Measurements from ENCODE around the gene SORCS3.

DNA sequence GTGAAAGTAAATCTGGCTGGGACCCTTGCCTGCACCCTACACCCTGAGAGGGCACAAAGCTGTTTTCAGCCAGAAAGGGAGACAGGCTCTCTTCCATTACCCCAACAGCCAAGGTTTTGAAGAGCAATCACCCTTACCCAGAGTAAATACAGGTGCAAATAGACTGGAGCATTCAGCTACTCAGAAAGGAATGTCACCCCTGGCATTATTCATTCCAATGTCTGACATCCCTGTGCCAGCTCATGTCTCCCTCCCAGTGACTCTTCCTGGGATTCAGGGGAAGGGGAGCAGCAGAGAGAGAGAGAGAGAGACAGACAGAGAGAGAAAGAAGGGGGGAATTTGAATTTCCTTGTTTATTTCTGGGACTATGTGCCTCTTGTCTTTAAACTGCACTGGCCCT lies 611.8 kb downstream of the SORCS3 start:
- no peak for TF ChIP-seq FOSL1 (CRISPR knock-in tag; IDR thresholded peaks at IDR 0.05; ENCODE audit: borderline replicate concordance)
- TF ChIP-seq ZNF850 (CRISPR knock-in tag; conservative IDR thresholded peaks at IDR 0.05), result no peak
- TF ChIP-seq GTF2F1 (IDR thresholded peaks at IDR 0.05; ENCODE audit: low read length), result no peak
- no peak for TF ChIP-seq HNF1B (CRISPR knock-in tag; IDR thresholded peaks at IDR 0.05)
- TF ChIP-seq, protein P1, sequence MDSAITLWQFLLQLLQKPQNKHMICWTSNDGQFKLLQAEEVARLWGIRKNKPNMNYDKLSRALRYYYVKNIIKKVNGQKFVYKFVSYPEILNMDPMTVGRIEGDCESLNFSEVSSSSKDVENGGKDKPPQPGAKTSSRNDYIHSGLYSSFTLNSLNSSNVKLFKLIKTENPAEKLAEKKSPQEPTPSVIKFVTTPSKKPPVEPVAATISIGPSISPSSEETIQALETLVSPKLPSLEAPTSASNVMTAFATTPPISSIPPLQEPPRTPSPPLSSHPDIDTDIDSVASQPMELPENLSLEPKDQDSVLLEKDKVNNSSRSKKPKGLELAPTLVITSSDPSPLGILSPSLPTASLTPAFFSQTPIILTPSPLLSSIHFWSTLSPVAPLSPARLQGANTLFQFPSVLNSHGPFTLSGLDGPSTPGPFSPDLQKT (CRISPR knock-in tag; IDR thresholded peaks at IDR 0.05; ENCODE audit: borderline replicate concordance), result no peak
- no peak for TF ChIP-seq ZSCAN29 (CRISPR knock-in tag; conservative IDR thresholded peaks at IDR 0.05)
- no peak for TF ChIP-seq POLR2A (IDR thresholded peaks at IDR 0.05; ENCODE audit: insufficient read depth in 1 of 2, low read depth in 2 of 2, low read length in 2 of 2)
- no peak for TF ChIP-seq KDM1A (CRISPR knock-in tag; IDR thresholded peaks at IDR 0.05)
- TF ChIP-seq GATA4 (IDR thresholded peaks at IDR 0.05; ENCODE audit: borderline replicate concordance, low read depth), result no peak
- TF ChIP-seq CTCF (CRISPR knock-in tag; IDR thresholded peaks at IDR 0.05), result no peak
- TF ChIP-seq ARID3A (IDR thresholded peaks at IDR 0.05; ENCODE audit: low read depth, low read length), result no peak
- TF ChIP-seq MYC (CRISPR knock-in tag; IDR thresholded peaks at IDR 0.05; ENCODE audit: borderline replicate concordance), result no peak
- TF ChIP-seq, protein P2, sequence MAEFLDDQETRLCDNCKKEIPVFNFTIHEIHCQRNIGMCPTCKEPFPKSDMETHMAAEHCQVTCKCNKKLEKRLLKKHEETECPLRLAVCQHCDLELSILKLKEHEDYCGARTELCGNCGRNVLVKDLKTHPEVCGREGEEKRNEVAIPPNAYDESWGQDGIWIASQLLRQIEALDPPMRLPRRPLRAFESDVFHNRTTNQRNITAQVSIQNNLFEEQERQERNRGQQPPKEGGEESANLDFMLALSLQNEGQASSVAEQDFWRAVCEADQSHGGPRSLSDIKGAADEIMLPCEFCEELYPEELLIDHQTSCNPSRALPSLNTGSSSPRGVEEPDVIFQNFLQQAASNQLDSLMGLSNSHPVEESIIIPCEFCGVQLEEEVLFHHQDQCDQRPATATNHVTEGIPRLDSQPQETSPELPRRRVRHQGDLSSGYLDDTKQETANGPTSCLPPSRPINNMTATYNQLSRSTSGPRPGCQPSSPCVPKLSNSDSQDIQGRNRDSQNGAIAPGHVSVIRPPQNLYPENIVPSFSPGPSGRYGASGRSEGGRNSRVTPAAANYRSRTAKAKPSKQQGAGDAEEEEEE (CRISPR knock-in tag; IDR thresholded peaks at IDR 0.05; ENCODE audit: borderline replicate concordance), result no peak

Data from HepG2 (cell line).